Skeletal muscle cell (primary cell): Measurements from ENCODE around the gene ZNF335.

Experiments used
- DNase-seq: peaks from one replicate; pipeline ENCODE4 v3.0.0-alpha.2; 2010; ENCODE audit warnings: low read depth
- H3K4me3 ChIP-seq: 2 replicates; pipeline ENCODE4 v1.5.1; 2011; ENCODE audit warnings: low read depth, mild to moderate bottlenecking, control low read depth, low read length, moderate library complexity

Gene ZNF335

GRCh38 chr20:45971675-45972499 is at the start of gene ZNF335:
Gene ZNF335 (minus strand): TSS chr20:45972203. CDS start chr20:45971410, 793 bp downstream.
- peak; percentile 89 for DNase-seq
- H3K4me3 ChIP-seq, result peak within 1 kb of the TSS; percentile 90

GRCh38 chr20:46020555-46020954 is 48.6 kb upstream of the ZNF335 start:
- DNase-seq, result no peak
- H3K4me3 ChIP-seq, result no peak overlapping the region

- H3K4me3 ChIP-seq, result no peak overlapping the region
- no peak for DNase-seq
Observed at GRCh38 chr20:46018611-46019010, 46.6 kb upstream of the ZNF335 start.

- H3K4me3 ChIP-seq, result no peak overlapping the region
- no peak for DNase-seq
Observed at GRCh38 chr20:46018112-46018511, 46.1 kb upstream of the ZNF335 start.

- DNase-seq, result no peak
- no peak overlapping the region for H3K4me3 ChIP-seq
Observed at GRCh38 chr20:46017272-46017671, 45.3 kb upstream of the ZNF335 start.

GRCh38 chr20:46014517-46015396 is 42.8 kb upstream of the ZNF335 start:
- DNase-seq, result no peak
- H3K4me3 ChIP-seq, result no peak overlapping the region

- peak overlapping the region; percentile 5 for H3K4me3 ChIP-seq
- DNase-seq, result no peak
Observed at GRCh38 chr20:46013829-46014516, 42.0 kb upstream of the ZNF335 start.

- DNase-seq, result no peak
- no peak overlapping the region for H3K4me3 ChIP-seq
Observed at GRCh38 chr20:46013322-46013828, 41.4 kb upstream of the ZNF335 start.

- DNase-seq, result no peak
- no peak overlapping the region for H3K4me3 ChIP-seq
Observed at GRCh38 chr20:46012921-46013320, 40.9 kb upstream of the ZNF335 start.

- DNase-seq, result no peak
- H3K4me3 ChIP-seq, result no peak overlapping the region
Observed at GRCh38 chr20:46011631-46012482, 39.9 kb upstream of the ZNF335 start.

GRCh38 chr20:46010491-46011391 is 38.7 kb upstream of the ZNF335 start:
- DNase-seq, result no peak
- H3K4me3 ChIP-seq, result no peak overlapping the region

- no peak overlapping the region for H3K4me3 ChIP-seq
Observed at GRCh38 chr20:46009816-46010215, 37.8 kb upstream of the ZNF335 start.

GRCh38 chr20:46007671-46008070 is 35.7 kb upstream of the ZNF335 start:
- H3K4me3 ChIP-seq, result no peak overlapping the region
- no peak for DNase-seq

More at GRCh38 chr20:46009816-46010215, 37.8 kb upstream of the ZNF335 start:
- no peak for DNase-seq

- no peak for DNase-seq
- no peak overlapping the region for H3K4me3 ChIP-seq
Observed at GRCh38 chr20:46006964-46007363, 35.0 kb upstream of the ZNF335 start.

GRCh38 chr20:46006022-46006705 is 34.2 kb upstream of the ZNF335 start:
- no peak for DNase-seq
- H3K4me3 ChIP-seq, result no peak overlapping the region

GRCh38 chr20:46004889-46005473 is 33.0 kb upstream of the ZNF335 start:
- no peak for DNase-seq

GRCh38 chr20:46004187-46004586 is 32.2 kb upstream of the ZNF335 start:
- DNase-seq, result no peak

More at GRCh38 chr20:46004889-46005473, 33.0 kb upstream of the ZNF335 start:
- no peak overlapping the region for H3K4me3 ChIP-seq

More at GRCh38 chr20:46004187-46004586, 32.2 kb upstream of the ZNF335 start:
- H3K4me3 ChIP-seq, result no peak overlapping the region
